Smooth muscle cell (in vitro differentiated cells): ENCODE results near the gene BHLHA15. TPM values are rescaled to one million over a fixed set of nuclear protein-coding genes. Genes with fewer than 3 reads are reported as not detected.

ENCODE experiments used
- DNase-seq: peaks from one replicate; lab custom pipeline; 2025; ENCODE audit not compliant: unreplicated experiment; lab: John Stamatoyannopoulos, UW
- H2AFZ ChIP-seq: fragments of 200-600 bp; sonication (generic); 2 replicates; pipeline ENCODE4 v1.6.0; 2016; ENCODE audit warnings: antibody characterized with exemption, low read depth, mild to moderate bottlenecking
- H3F3A ChIP-seq: fragments of 200-600 bp; sonication (generic); 2 replicates; pipeline ENCODE4 v1.6.0; 2017; ENCODE audit warnings: antibody characterized with exemption, low read depth
- H3K27ac ChIP-seq: fragments of 200-600 bp; sonication (generic); 2 replicates; pipeline ENCODE4 v1.5.1; 2016; ENCODE audit warnings: low read depth, mild to moderate bottlenecking
- H3K27me3 ChIP-seq: fragments of 200-600 bp; sonication (generic); 2 replicates; pipeline ENCODE4 v1.6.1; 2016; ENCODE audit warnings: low read depth, mild to moderate bottlenecking
- H3K36me3 ChIP-seq: fragments of 200-600 bp; sonication (generic); 2 replicates; pipeline ENCODE4 v1.5.1; 2016; ENCODE audit warnings: low read depth
- H3K4me1 ChIP-seq: fragments of 200-600 bp; sonication (generic); 2 replicates; pipeline ENCODE4 v1.5.1; 2016; ENCODE audit warnings: low read depth
- H3K4me2 ChIP-seq: fragments of 200-600 bp; sonication (generic); 2 replicates; pipeline ENCODE4 v1.6.0; 2016; ENCODE audit warnings: mild to moderate bottlenecking
- H3K4me3 ChIP-seq: fragments of 200-600 bp; sonication (generic); 2 replicates; pipeline ENCODE4 v1.5.1; 2016; ENCODE audit warnings: mild to moderate bottlenecking
- H3K79me2 ChIP-seq: fragments of 200-600 bp; sonication (generic); 2 replicates; pipeline ENCODE4 v1.6.0; 2016; ENCODE audit warnings: low read depth, mild to moderate bottlenecking
- H3K9ac ChIP-seq: fragments of 200-600 bp; sonication (generic); 2 replicates; pipeline ENCODE4 v1.6.0; 2016; ENCODE audit warnings: low read depth
- H3K9me3 ChIP-seq: fragments of 200-600 bp; sonication (generic); replicated peaks from 2 replicates; pipeline ENCODE4 v1.5.1; 2016; ENCODE audit warnings: low read depth
- H4K20me1 ChIP-seq: fragments of 200-600 bp; sonication (generic); 2 replicates; pipeline ENCODE4 v1.6.0; 2016; ENCODE audit warnings: low read depth
- WGBS: methylation state at CpG from one replicate; pipeline ENCODE4 v1.1.7; 2016; ENCODE audit warnings: low lambda C conversion rate; 5-methylcytosine and 5-hydroxymethylcytosine counted together
- polyA plus RNA-seq: library from polyadenylated mRNA; unstranded; fragments of >200 nt; fragmentation: Nextera tagmentation; extraction: Ambion mirVana; gene quantifications from 2 replicates; pipeline ENCODE4 v1.2.1, GENCODE V29; 2016
- total RNA-seq: library from RNA; depleted of rRNA; stranded (reverse); fragments of >200 nt; gene quantifications from 2 replicates; pipeline ENCODE4 v1.2.3, GENCODE V29; 2014
- TF ChIP-seq, protein P1 (sequence below): fragments of 200-600 bp; sonication (generic); IDR thresholded peaks from 2 replicates; pipeline ENCODE4 v1.5.1; 2017; ENCODE audit warnings: borderline replicate concordance, mild to moderate bottlenecking, antibody characterized with exemption; ENCODE audit not compliant: insufficient read depth, poor library complexity, severe bottlenecking

BHLHA15 gene
- total and polyA plus RNA-seq, 2 experiments from 2014 or later = 0.27 to 1.3 TPM

DNA sequence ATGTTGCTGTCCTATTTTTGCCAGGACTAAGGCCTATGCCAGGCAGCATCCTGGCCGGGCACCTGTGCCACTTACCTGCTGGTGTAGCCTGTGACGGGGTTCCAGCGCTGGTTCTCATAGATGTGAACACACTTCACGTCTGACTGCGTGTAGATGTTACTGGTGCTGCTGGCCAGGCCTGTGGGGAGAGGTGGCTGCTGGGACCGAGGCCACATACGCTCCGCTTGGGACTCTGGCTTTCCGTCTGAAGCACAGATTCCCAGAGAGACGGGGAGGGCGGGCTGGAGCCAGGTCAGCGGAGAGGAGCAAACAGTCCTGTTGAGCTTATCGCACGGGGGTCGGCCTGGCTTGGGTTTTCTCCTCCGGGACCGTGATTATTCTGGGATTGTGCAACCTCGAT, 16.7 kb downstream of the BHLHA15 start:
- no peak overlapping the region for H2AFZ ChIP-seq
- TF ChIP-seq, protein P1, sequence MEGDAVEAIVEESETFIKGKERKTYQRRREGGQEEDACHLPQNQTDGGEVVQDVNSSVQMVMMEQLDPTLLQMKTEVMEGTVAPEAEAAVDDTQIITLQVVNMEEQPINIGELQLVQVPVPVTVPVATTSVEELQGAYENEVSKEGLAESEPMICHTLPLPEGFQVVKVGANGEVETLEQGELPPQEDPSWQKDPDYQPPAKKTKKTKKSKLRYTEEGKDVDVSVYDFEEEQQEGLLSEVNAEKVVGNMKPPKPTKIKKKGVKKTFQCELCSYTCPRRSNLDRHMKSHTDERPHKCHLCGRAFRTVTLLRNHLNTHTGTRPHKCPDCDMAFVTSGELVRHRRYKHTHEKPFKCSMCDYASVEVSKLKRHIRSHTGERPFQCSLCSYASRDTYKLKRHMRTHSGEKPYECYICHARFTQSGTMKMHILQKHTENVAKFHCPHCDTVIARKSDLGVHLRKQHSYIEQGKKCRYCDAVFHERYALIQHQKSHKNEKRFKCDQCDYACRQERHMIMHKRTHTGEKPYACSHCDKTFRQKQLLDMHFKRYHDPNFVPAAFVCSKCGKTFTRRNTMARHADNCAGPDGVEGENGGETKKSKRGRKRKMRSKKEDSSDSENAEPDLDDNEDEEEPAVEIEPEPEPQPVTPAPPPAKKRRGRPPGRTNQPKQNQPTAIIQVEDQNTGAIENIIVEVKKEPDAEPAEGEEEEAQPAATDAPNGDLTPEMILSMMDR = no peak
- H3K9me3 ChIP-seq = no peaks in the 10 kb centered on the region
- H3K9ac ChIP-seq = no peak overlapping the region
- no peak overlapping the region for H3K27ac ChIP-seq
- no peaks in the 10 kb centered on the region for H3F3A ChIP-seq
- 97% methylated on average over 18 of the region's 18 CpGs for WGBS
- H3K4me3 ChIP-seq = no peak overlapping the region
- H3K79me2 ChIP-seq = no peaks in the 10 kb centered on the region
- no peaks in the 10 kb centered on the region for H3K4me1 ChIP-seq
- no peaks in the 10 kb centered on the region for H3K36me3 ChIP-seq
- H3K4me2 ChIP-seq = no peak overlapping the region
- DNase-seq = no peak
- H4K20me1 ChIP-seq = no peaks in the 10 kb centered on the region
- H3K27me3 ChIP-seq = no peaks in the 10 kb centered on the region

- Histone ChIP-seq H3K4me3 (no peak overlapping the region), H3K36me3 (no peaks in the 10 kb centered on the region), H3K9ac (no peak overlapping the region), H3K9me3 (no peaks in the 10 kb centered on the region), H3K4me1 (no peaks in the 10 kb centered on the region), H2AFZ (no peak overlapping the region), H3K27ac (no peak overlapping the region), H3K79me2 (no peaks in the 10 kb centered on the region), H4K20me1 (no peaks in the 10 kb centered on the region), H3K27me3 (no peaks in the 10 kb centered on the region), H3K4me2 (no peak overlapping the region), H3F3A (no peaks in the 10 kb centered on the region)
- TF ChIP-seq, protein P1 = no peak
- WGBS = 95% methylated on average over 16 of the region's 16 CpGs
- DNase-seq = no peak
These were observed 17.6 kb downstream of the BHLHA15 start for GRCh38 chr7:98228801-98229200.

DNA sequence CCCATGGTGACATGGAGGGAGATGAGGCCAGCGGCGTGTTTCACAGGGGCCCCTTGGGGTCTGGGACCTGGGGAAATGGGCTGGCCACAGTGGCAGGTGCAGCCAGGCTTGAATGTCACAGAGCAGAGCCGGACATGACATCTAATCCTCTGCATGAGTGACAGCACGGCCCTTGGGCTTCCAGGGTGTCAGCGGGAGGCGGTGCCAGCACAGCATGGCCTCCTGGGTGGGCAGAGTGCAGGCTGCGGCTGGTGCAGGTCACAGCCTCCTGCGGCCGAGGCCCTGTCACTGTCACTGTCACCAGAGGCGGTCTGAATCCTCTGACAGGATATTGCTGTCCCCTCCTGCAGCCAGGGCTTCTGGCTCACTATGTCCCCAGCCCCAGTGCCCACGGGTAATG, 18.2 kb downstream of the BHLHA15 start:
- WGBS = 96% methylated on average over 11 of the region's 11 CpGs

More for the DNA sequence above, 18.2 kb downstream of the BHLHA15 start:
- no peak overlapping the region for H2AFZ ChIP-seq
- TF ChIP-seq, protein P1 = no peak
- no peaks in the 10 kb centered on the region for H3K4me1 ChIP-seq
- no peak overlapping the region for H3K9ac ChIP-seq
- H3K79me2 ChIP-seq = no peaks in the 10 kb centered on the region
- H3K4me3 ChIP-seq = no peak overlapping the region
- no peaks in the 10 kb centered on the region for H3K36me3 ChIP-seq
- no peak overlapping the region for H3K27ac ChIP-seq
- no peak overlapping the region for H3K4me2 ChIP-seq
- no peaks in the 10 kb centered on the region for H3F3A ChIP-seq
- no peaks in the 10 kb centered on the region for H4K20me1 ChIP-seq
- no peaks in the 10 kb centered on the region for H3K9me3 ChIP-seq
- no peaks in the 10 kb centered on the region for H3K27me3 ChIP-seq
- DNase-seq = no peak
